Stomach (tissue), 4 donors: ENCODE results near the gene CYP3A5.

Experiments used
- POLR2A ChIP-seq, 4 donors: fragments of 450-650 bp; IDR thresholded peaks; one replicate each; pipeline ENCODE4 v1.6.1; 2016; ENCODE audit warnings: antibody characterized with exemption in 4 of 4, control low read depth in 2 of 4, mild to moderate bottlenecking in 1 of 4, moderate library complexity in 1 of 4
- POLR2AphosphoS5 ChIP-seq, 3 donors: sonication (generic); formaldehyde crosslinking; IDR thresholded peaks; one replicate each; pipeline ENCODE4 v1.6.1; 2016; ENCODE audit warnings: antibody characterized with exemption in 3 of 3
- TF ChIP-seq, protein P1 (sequence below), 7 experiments: fragments of 450-650 bp in 4 of 7; fragments of 200-600 bp in 3 of 7; sonication (generic) in 3 of 7; IDR thresholded peaks; one replicate each; pipeline ENCODE4 v1.5.1; 2016 to 2019; ENCODE audit warnings: antibody characterized with exemption in 7 of 7, control low read depth in 2 of 7, mild to moderate bottlenecking in 1 of 7

- TF ChIP-seq, protein P1, sequence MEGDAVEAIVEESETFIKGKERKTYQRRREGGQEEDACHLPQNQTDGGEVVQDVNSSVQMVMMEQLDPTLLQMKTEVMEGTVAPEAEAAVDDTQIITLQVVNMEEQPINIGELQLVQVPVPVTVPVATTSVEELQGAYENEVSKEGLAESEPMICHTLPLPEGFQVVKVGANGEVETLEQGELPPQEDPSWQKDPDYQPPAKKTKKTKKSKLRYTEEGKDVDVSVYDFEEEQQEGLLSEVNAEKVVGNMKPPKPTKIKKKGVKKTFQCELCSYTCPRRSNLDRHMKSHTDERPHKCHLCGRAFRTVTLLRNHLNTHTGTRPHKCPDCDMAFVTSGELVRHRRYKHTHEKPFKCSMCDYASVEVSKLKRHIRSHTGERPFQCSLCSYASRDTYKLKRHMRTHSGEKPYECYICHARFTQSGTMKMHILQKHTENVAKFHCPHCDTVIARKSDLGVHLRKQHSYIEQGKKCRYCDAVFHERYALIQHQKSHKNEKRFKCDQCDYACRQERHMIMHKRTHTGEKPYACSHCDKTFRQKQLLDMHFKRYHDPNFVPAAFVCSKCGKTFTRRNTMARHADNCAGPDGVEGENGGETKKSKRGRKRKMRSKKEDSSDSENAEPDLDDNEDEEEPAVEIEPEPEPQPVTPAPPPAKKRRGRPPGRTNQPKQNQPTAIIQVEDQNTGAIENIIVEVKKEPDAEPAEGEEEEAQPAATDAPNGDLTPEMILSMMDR (IDR thresholded peaks at IDR 0.05): no peak
- TF ChIP-seq POLR2AphosphoS5 (IDR thresholded peaks at IDR 0.05) (no peak), POLR2A (IDR thresholded peaks at IDR 0.05) (no peak)
These were observed 28.5 kb downstream of the CYP3A5 start for GRCh38 chr7:99651290-99651689.
